ENCODE measurements around the gene ZFP69.

The ZFP69 gene

GRCh38 chr1:40508375-40509341 is 31.6 kb downstream of the ZFP69 start, which contains the start of gene EXO5:
Gene EXO5, plus strand, starts transcription at chr1:40508767. Its CDS starts 5,778 bp downstream, at chr1:40514545.
- peak; percentile 20 for DNase-seq

DNA sequence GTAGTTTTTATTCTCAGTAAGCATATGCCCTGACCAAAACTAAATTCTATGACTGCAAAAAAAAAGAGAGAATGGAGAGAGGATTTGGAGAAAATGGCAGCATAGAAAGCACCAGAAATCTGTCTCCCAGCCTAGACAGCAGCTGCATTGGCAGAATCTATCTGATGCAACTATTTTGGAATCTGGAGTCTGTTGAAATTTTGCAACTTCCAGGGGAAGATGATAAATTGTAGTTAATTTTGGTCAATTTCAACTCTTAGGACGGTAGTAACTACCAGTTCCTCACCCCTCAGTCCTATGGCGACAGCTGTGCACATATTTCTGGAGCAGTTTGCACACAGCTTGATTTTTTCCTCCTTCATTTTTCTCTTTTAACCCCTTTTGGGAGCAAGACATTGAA is 42.4 kb downstream of the ZFP69 start:
- DNase-seq, result no peak

DNA sequence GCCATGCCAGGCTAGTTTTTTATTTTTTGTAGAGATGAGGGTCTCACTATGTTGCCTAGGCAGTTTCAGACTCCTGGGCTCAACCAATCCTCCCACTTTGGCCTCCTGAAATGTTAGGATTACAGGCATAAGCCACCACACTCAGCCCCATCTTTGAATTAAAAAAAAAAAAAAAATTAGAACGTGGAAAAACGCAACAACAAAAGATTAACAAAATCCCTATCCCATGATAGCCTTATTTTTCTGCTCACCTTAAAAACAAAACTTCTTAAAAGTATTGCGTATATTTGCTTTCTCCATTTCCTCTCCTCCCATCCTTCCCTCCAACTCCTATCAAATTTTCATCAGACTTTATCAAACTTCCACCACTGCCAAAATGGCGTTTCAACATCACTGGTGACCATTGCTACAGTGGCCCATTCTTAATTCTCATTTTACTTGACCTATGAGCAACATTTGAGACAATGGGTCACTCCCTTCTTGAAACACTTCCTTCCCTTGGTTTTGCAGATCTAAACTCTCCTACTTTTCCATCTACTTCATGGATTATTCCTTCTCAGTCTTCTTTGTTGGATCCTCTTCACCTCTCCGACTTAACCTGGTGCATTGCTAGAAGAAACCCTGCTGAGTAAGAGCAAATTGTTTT is 53.8 kb downstream of the ZFP69 start:
- no peak for DNase-seq

DNA sequence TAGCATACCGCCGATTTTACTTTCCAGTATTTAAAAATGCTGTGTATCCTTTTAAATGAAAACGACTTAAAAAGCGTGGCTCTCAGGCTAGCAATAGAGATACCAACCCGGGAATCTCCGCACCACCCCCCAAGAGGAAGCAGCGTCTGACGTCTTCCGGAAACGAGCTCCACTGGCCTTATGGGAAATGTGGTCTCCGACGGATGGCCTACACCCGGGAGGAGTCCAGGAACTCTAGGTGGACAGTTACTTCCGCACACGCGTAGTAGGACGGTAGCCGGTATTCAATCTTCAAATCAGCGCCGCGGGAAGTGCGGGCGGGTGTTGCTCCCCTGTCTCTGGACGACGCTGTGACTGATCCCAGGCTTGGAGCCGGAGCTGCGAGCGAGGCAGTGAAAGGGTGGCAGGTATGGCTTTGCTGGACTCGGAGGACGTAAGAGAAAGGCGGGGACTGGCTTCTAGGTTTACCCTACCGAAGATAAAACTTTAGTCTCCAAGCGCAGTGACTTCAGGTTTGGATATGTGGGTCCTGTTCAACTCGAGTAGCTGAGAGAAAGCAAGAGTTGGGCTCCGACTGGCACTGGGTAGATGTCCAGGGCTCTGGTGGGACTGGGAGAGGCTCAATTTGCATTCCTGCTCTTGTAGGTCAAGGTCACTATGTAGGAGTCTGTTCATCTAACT is 54.4 kb downstream of the ZFP69 start, which contains the start of gene ZNF684:
Gene ZNF684, plus strand, starts transcription at position 257 of the 681 bp plus-strand sequence. CDS start 1,530 bp downstream, outside the sequence.
- DNase-seq, result no peak

DNA sequence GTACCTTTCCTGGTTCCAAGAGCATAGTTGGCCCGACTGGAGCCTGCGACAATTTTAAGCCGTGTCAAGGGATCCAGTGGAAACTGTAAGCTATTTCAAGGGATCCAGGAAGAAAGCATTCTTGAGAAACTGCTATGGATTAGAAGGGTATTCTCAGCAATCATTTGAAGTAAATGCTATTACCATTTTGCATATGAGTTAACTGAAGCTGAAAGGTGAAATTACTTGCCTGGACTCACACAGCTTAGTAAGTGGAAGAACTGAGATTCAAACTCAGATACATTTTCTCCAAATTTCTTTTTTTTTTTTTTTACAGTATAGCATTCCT is 54.9 kb downstream of the ZFP69 start:
- no peak for DNase-seq

DNA sequence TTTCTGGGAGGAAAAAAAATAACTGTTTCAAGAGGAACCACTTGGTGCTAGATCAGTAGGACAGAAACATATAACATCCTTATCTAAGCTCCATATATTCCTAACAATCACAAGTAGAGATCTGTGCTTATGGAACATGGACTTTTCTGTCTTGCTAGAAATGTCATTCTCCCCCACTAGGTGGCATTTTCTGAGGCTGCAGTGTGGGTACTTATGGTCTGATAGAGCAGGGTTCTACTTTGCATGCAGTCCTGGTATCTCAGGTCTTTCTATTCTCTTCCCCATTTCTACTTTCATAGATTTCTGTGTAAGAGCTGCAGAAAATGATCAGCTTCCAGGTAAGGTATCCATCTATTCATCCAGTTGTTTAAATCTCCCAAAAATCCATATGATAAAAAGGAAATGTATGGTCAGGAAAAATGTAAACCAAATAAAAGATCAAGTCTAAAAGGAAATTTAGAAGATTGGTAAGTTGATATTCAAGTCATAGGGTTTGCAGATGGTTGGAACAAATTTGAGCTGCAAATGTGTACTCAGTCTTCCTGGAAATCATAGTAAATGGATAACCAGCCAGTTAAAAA is 55.8 kb downstream of the ZFP69 start:
- DNase-seq, result no peak

DNA sequence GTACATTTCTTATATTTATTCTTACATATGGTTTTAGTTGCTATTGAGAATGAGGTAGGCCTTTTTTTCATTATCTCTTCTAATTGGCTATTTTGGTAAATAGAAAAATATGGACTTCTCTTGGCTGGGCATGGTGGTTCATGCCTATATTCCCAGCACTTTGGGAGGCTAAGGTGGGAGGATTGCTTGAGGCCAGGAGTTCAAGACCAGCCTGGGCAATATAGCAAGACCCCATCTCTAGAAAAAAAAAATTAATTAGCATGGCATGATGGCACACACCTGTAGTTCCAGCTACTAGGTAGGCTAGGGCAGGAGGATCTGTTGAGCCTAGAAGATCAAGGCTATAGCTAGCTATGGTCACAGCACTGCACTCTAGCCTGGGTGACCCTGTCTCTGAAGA is 57.5 kb downstream of the ZFP69 start:
- no peak for DNase-seq

DNA sequence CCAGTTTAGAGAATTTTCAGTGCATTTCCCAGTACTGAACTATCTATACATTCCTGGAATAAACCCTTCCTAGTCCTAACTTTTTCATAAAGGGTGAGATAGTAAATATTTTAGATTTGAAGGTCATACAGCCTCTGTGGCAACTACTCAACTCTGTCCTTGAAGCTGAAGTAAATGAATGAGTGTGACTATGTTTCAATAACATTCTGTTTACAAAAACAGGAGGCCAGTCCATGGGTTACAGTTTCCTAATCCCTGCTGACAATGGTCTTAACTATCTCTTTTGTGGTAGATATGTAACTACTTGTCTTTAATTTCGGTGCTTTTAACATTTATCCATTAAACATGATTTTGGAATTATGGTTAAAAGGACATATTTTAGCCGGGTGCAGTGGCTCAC is 58.6 kb downstream of the ZFP69 start:
- no peak for DNase-seq

DNA sequence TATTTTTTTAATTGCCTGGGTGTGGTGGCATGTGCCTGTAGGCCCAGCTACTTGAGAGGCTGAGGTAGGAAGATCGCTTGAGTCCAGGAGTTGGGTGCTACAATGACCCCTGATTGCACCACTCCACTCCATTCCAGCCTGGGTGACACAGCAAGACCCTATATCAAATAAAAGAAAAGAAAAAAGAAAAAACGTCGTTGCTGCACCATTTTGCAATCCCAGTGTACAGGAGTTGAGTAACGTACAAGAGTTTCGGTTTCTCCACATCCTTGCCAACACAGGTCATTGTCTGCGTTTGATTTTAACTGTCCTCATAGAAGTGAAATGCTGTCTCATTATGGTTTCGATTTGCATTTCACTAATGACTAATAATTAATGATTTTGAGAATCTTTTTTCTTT is 62.2 kb downstream of the ZFP69 start:
- DNase-seq, result no peak
